Fibroblast of gingiva (primary cell): ENCODE data around the gene AK4.
"Not testable (repeated sequence)": the region's sequence is repeated elsewhere in the genome, so short reads cannot be mapped to it uniquely, and the experiment has no call there.

Experiments
- DNase-seq: peaks from one replicate; pipeline ENCODE4 v3.0.0-alpha.2; 2011; ENCODE audit warnings: low read depth

Gene AK4

DNA sequence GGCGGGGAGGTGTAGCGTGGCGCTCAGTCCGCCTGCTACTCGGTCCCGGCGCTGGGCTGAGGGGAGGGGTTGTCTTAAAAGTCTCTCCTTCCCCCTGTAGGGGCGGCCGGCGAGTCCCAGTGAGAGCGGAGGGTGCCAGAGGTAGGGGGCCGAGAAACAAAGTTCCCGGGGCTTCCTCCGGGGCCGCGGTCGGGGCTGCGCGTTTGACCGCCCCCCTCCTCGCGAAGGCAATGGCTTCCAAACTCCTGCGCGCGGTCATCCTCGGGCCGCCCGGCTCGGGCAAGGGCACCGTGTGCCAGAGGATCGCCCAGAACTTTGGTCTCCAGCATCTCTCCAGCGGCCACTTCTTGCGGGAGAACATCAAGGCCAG, at the start of gene AK4:
Gene AK4, plus strand, starts transcription at position 26 of the 370 bp plus-strand sequence. Its CDS starts 205 bp downstream, at position 231.
- not testable (repeated sequence) for DNase-seq

DNA sequence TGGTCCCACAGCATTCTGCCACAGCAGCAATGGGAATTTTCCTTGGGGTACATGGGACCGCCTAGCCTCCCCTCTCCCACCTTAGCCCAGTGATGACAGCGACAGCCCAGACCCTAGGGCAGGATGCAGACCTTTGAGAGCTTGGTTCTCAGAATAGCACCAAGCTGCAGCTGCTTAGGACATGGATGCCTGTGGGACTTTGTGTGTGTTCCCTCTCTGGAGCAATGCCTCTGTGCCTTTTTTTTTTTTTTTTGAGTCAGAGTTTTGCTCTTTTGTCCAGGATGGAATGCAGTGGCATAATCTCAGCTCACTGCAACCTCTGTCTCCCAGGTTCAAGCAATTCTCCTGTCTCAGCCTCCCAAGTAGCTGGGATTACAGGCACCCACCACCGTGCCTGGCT, 44.2 kb upstream of the AK4 start:
- DNase-seq, result peak; percentile 18

DNA sequence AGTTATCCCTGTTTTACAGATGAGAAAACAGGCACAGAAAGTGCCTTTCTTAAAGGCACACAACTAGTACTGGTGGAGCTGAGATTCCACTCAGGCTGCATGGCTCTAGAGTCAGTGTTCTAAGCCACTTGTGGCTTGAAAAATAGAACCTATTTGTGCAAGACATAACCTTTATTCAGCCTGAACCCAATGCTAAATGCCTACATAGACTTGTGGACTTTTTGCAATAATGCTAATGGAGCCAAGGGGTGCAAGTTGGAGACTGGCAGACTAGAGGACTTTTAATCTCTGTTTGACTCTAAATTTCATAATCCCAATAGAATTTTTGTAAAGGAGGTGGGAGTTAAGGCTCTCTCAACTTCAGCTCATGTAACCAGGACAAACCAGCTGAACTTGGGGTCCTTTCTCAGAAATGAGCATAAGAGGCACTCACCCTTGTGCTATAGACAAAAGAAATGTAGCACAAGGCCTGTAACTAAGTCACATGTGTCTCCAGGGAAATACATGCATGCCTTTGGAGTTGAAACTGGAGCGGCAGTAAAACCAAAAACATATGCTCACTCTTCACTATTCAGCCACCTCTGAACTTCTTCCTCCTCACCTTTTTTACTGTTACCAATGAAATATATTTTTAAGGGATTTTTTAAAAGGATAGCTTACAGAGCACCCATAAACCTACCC, 43.0 kb upstream of the AK4 start:
- peak; percentile 60 for DNase-seq

DNA sequence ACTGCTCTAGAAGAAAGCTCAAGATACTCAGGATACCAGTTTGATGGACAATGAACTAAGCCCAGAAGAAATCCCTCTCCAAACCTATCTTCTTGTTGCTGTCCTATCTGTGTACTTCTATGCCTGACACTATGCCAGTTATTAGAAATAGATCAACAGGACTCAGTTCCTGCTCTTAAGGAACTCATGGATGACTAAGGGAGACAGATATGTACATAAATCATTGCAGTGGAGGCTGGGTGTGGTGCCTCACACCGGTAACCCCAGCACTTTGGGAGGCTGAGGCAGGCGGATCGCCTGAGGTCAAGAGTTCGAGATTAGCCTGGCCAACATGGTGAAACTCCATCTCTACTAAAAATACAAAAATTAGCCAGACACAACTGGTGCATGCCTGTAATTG, 42.4 kb upstream of the AK4 start:
- peak; percentile 21 for DNase-seq

DNA sequence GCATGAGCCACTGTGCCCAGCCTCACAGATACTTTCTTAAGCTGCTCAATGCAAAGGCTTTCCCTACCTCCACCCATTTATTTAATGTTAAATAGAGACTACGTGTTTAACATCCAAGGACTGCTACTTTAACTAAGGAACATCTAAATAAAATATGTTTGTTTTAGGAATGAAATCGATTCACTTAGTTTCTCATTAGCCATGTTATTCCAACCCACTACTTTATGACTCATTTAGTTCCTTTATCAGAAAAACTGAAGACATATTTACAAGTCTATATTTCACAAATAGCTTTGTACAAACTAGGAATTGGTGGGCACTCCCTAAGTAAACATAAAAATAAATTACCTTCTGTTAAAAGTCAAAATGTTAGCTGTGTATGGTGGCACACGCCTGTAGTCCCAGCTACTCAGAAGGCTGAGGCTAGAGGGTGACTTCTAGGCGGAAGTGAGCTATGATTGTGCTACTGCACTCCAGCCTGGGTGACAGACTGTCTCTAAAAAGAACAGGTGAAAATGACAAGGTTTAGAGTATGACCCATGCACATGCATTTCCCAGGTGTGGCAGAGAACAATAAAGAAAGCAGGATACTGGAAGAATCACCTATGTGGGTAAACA, 39.9 kb upstream of the AK4 start:
- no peak for DNase-seq

DNA sequence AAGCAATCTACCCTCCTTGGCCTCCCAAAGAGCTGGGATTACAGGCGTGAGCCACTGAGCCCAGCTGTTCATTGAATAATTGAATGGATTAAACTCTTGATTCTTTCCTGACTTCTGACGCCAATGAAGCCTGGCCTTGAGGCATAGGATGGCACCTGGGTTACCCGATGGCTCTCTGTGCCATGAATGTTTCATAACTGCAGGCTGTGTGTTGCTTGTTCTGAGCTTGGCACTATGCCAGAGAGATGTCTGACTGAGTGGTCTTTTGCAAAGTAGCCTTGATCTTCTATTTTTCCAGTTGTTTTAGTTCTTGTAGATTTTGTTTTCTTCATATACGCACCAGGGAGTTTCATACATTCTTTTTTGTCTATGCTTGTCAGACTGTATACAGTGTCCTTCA, 38.5 kb upstream of the AK4 start:
- no peak for DNase-seq

DNA sequence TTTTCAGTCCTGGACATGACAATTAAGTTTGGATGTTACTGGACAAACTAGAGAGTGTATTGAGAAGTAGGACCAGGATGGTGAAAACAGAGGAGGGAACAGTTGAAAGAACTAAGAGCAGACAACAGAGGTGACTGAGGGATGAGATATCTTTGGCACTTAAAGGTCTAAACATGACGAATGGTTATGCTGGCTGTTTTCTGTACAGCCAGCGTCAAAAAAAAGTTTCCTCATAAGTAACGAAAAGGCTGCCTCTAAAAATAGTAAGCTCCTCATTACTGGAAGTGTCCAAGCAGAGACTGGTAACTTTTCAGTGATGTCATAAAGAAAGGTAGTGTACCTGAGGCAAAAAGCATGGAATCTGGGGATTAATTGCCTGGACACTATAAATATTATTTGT, 35.2 kb upstream of the AK4 start:
- DNase-seq, result no peak

DNA sequence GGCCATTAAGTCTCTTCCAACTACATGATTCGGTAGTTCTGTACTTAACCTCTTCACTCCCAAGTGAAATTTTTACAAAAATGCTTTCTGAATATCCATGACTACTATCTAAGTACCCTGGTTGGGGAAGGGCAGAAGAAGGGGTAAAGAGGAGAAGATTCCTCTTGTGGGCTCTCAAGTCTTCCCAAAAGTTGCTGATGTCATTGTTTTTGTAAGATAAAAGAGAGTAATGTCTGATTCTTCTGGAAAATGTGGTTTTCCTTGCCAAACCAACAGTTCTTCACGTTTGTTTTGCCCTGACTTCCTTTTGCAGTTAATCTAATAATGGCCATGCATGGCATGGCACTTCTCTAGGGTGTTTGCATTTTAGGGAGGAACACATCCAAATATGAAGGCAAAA, 34.7 kb upstream of the AK4 start:
- no peak for DNase-seq

DNA sequence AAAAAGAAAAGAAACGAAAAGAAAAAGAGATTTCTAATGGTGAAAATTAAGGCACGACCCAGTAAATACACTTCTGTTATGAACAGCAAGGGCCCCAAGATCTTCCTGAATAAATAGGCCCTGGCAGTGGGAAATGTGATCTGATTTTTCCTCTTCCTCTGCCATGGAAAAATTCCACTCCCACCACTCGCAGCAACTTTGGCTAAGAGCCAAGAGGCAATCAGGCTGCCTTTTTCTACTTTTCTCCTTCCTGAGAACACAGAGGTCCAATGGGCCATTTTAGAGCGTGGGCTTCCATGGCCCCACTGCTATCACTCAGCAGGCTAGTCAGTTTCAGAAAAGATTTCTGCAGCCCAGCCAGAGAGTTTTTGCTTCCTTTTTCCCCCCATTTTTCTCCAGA, 33.7 kb upstream of the AK4 start:
- peak; percentile 3 for DNase-seq

DNA sequence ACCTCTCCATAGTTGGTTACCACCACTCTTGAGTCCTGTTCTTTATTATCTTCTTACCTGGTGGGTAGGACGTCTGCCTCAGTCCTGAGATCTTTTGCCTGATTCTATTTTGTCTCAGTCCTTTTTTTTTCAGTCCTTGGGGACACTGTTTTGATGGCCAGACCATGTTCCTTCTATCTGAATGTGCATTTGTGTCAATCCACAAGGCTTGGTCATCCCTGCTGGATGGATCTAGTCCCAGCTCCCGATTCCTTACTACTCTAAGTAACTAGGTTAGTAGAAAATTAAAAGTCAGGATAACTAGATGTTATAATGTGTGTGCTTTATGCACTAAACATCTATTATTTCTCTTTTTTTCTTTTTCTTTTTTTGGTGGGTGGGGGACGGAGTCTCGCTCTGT, 28.1 kb upstream of the AK4 start:
- DNase-seq, result peak; percentile 44

DNA sequence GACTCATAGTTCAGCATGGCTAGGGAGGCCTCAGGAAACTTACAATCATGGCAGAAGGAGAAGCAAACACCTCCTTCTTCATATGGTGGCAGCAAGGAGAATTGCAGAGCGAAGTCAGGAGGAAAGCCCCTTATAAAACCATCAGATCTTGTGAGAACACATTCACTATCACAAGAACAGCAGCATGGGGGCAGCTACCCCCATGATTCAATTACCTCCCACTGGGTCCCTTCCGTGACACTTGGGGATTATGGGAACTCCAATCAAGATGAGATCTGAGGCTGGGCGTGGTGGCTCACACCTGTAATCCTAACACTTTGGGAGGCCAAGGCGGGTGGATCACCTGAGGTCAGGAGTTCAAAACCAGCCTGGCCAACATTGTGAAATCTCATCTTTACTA, 18.9 kb upstream of the AK4 start:
- DNase-seq, result not testable (repeated sequence)

DNA sequence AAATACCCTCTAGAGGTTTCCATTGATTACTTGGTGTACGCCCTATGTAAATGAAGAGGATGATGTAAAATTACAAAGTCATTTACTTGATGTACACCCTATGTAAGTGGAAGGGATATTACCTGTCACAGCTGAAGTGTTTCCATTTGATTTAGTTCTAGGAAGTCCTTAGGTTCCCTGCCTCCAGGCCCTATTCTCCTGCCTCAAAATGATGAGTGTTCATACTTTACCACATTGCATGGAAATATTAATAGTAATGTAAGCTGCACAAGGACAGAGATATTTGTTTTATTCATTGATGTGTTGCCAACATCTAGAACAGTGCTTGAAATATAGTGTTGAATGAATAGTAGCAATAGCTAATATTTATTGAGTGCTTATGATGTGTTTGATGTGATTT, 9.5 kb upstream of the AK4 start:
- no peak for DNase-seq

DNA sequence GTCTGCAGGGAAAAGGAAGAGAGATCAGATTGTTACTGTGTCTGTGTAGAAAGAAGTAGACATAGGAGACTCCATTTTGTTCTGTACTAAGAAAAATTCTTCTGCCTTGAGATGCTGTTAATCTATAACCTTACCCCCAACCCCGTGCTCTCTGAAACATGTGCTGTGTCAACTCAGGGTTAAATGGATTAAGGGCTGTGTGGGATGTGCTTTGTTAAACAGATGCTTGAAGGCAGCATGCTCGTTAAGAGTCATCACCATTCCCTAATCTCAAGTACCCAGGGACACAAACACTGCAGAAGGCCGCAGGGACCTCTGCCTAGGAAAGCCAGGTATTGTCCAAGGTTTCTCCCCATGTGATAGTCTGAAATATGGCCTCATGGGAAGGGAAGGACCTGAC, 8.2 kb upstream of the AK4 start:
- DNase-seq, result not testable (repeated sequence)

DNA sequence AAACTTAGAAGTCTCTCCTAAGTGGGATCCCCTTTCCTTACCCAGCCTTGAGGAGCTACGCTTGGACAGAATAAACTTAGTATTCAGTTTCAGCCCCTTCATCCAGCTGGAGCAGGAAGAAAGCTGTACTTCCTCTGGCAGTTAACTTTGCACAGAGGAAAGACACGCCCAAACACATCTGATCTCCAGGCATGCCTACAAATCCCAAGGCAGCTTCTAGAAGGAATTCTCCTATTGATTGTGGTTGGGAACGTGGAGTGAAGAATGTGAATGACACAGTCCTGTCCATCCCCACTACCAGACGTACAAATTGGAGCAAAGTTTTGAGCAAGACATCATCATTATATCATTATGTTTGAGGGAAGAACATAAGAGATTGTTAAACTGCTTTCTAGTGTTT, 6.6 kb upstream of the AK4 start:
- peak; percentile 30 for DNase-seq

DNA sequence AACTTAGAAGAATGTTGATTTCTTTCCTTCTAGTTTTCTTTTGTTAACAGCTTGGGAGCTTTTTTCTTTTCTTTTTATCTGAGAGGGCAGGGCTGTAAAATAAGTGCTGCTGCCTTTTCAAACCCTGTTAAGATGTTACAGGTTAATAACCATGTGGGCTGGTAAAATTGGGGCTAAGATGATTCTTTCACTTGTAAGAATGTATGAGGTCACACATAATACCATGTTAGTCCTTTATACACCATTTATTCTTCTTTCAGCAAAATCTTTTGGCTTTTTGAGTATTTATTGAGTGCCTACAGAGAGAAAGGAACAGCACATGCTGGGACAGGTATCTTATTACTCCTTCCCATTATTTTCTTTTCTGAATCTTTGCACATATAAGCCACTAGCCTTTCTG, 6.1 kb upstream of the AK4 start:
- DNase-seq, result no peak

DNA sequence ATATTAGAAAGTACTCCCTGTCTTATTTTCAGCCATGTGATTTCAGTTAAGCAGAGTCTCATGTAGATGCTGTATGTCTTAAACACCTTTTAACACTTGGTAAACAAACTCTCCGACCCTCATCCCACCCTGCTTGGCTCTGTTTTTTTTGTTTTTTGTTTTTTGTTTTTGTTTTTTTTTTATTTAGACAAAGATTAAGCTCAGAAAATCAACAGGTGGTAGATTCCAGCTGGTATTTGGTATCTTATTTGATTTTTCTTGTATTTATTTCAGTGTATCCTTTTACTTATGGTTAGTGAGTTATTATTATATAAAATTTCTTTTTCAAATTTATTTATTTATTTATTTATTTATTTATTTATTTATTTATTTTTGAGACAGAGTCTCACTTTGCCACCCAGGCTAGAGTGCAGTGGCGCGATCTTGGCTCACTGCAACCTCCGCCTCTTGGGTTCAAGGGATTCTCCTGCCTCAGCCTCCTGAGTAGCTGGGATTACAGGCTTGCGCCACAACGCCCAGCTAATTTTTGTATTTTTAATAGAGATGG, 4.8 kb upstream of the AK4 start:
- not testable (repeated sequence) for DNase-seq

DNA sequence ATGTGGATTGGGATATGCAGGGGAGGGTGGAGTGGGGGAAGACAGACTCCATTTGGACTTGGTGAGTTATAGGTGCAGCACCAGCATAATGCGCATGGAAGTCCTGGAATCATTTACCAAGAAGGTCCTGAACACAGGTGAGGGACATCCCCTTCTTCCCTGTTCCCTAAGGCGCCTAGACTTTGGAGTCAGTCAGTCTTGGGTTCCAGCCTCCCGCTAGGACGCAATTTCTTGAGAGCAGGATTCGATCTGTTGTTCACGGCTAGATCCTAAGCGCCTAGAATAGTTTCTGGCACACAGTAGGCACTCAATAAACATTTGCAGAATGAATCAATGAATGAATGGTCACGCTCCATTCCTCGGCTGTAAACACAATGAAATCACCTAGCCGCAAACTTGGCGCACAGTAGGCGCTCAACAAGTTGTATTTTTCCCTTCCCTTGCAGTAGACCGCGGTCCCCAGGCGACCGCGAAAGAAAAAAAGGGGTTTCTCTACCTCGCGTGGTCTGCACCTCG, 1.0 kb upstream of the AK4 start:
- no peak for DNase-seq

DNA sequence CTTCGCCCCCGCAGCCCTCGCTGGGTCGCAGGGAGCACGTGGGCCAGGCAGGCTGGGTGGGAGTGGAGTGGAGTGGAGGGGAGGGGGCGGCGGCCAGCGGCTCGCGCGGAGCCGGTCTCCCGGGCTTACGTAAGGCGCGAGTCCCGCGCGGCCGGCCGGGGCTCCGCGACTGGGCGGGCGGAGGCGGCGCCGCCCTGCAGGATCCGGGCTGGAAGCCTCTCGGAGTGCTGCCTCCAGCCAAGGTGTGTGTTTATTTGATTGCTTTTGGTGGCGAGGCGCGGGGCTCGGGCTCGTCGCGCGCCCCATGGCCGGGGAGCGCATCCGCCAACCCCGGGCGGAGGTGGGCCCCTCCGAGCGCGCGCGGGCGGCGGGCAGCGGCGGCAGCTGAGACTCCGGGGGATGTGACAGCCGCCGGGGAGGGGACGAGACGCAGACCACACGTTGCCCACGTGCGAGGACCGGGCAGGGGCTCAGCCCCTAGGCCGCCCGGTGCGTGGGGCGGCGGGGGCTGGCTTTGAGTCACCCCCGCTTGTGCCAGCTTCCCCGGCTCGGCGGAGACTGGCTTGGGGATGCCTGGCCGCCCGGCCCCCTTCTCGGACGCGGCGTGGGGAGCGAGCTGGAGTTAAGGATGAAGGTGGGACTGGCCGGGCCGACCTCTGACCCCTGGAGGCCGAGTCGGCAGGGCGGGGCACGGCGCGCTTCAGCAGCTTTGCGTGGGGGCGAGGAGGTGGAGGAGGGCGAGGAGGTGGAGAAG, 402 bp upstream of the AK4 start:
- DNase-seq, result peak; percentile 9

DNA sequence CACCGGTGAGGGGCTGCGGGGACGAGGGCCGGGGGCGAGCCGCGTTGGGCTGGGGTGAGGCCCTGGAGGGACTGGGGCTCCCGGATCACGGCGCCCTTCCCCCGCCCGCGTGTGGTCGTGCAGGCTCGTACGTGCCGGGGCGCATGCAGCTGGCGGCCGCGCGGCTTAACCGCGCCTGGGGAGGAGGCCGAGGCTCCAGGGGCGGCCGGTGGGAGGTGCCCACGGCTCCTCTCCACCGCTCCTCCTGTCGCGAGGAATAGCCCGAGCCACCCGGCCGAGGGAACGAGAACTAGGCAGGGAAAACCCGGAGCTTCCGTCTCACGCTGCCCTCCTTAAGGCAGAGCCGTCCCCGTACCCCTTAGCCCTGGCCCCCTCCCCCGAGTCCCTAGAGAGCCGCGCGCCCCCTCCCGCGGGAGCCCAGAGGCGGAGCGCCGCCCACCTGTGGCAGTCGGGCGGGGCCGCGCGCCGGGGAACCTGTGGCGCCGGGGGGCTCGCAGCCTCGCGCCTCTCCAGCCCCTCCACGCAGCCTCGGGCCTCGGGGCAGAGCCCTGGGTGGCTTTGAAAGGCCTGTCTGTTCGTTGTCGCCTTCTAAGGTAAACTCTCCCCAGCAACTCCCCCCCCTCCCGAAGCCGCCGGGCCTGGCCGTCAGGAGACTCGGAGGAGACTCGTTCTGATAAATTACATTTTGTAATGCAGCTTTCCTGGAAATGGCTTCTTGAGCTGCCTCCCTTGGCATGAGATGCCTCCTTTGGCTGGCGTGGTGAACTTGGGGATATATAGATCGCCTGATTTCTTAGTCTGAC, 746 bp downstream of the AK4 start:
- peak; percentile 42 for DNase-seq

DNA sequence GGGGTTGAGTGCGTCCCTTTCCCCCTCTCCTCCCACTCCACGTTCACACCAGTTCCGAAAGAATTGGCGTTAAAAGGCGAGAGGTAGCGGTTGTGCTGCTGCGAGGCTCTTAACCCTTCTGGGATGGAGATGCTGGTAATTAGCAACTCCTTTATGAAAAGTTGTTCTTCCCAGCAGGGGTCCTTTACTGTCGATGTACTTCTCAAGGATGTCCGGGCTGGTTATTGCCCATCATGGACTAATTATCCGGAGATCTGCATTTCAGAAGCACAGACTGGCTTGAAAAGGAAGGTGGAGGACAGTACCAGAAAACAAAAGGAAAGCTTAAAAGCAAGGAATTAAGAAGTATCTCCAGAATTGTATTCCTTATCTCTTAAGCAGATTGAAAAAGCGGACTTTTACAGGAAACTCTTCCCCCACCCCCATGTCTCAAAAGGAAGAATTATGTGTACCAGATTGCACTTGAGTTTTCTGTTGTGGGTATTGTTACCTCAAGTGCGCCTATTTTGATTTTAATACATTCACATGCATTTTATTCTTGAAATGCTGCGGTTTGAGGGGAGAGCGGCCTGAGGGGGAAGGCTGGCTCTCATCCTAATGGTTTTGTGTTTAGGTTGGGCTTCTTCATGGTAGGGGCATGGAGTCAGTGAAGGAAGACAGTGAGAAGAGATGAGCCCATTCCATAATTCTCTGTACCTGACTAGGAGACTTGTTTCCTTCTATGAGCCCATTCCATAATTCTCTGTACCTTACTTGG, 1.5 kb downstream of the AK4 start:
- DNase-seq, result no peak

DNA sequence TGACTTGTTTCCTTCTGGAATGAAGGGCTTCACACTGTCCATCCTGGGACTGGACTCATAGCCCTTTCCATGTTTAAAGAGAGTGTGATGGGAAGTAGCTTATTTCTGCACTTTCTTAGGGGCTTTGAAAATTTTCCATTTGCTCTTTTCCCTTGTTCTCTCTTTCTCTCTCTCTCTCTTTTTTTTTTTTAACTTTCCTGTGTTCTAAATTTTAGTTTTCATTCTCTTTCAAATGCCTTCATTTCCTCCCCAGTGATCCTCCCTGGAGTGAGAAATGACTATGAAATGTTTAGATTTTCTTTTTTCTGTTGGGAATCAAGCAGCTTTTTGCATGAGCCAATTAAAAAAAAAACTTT, 2.1 kb downstream of the AK4 start:
- no peak for DNase-seq
